Measurements from ENCODE around the gene SUPT20HL2. TPM values are rescaled to one million over a fixed set of nuclear protein-coding genes. Genes with fewer than 3 reads are reported as not detected.

Gene SUPT20HL2
- total and polyA plus RNA-seq, 4 donors: not detected

GRCh38 chrX:24347881-24348280 lies 34.0 kb upstream of the SUPT20HL2 start:
- WGBS: 69% methylated on average over 1 of the region's 1 CpG
- DNase-seq (ENCODE audit: low spot score): no peak

GRCh38 chrX:24343719-24344118 lies 29.9 kb upstream of the SUPT20HL2 start:
- Histone ChIP-seq H3K9ac (ENCODE audit: low read depth in 1 of 2, low read length in 2 of 2) (no peak overlapping the region), H3K27ac (ENCODE audit: low read depth in 1 of 2, low read length in 2 of 2) (no peak overlapping the region), H3K4me1 (ENCODE audit: control insufficient read depth in 4 of 4, insufficient read depth in 4 of 4, low read length in 3 of 4) (no peaks in the 10 kb centered on the region), H3K27me3 (ENCODE audit: control insufficient read depth in 4 of 4, insufficient read depth in 4 of 4, low read length in 3 of 4) (peaks cover 0 to 2% (median 0%) of the 10 kb centered on the region in 4 donors), H3K4me3 (ENCODE audit: low read depth in 1 of 3, low read length in 3 of 3) (no peak overlapping the region), H3K9me3 (ENCODE audit: control insufficient read depth in 4 of 4, low read length in 3 of 4) (no peaks in the 10 kb centered on the region), H3K36me3 (ENCODE audit: control insufficient read depth in 4 of 4, insufficient read depth in 3 of 4, low read depth in 1 of 4, low read length in 3 of 4) (no peaks in the 10 kb centered on the region)
- no peak for DNase-seq (ENCODE audit: low spot score)
- WGBS: 81% methylated on average over 9 of the region's 9 CpGs
- no peak for TF ChIP-seq HNF4A (conservative IDR thresholded peaks at IDR 0.05)
- no peak for TF ChIP-seq ATF3 (IDR thresholded peaks at IDR 0.05)
- no peak for TF ChIP-seq EGR1 (IDR thresholded peaks at IDR 0.05; ENCODE audit: low read depth in 2 of 2)
- TF ChIP-seq JUND (IDR thresholded peaks at IDR 0.05): no peak
- TF ChIP-seq TAF1 (conservative IDR thresholded peaks at IDR 0.05): no peak
- TF ChIP-seq YY1 (IDR thresholded peaks at IDR 0.05): no peak
- no peak for TF ChIP-seq MAX (IDR thresholded peaks at IDR 0.05)
- TF ChIP-seq RXRA (IDR thresholded peaks at IDR 0.05): no peak
- no peak for TF ChIP-seq FOXA2 (IDR thresholded peaks at IDR 0.05)
- no peak for TF ChIP-seq HNF4G (IDR thresholded peaks at IDR 0.05)
- TF ChIP-seq GABPA (IDR thresholded peaks at IDR 0.05 in 1 of 2, conservative IDR thresholded peaks at IDR 0.05 in 1 of 2): no peak
- no peak for TF ChIP-seq SP1 (IDR thresholded peaks at IDR 0.05)
- TF ChIP-seq RAD21 (IDR thresholded peaks at IDR 0.05): no peak

More at GRCh38 chrX:24347881-24348280, 34.0 kb upstream of the SUPT20HL2 start:
- H3K9me3 ChIP-seq (ENCODE audit: control insufficient read depth in 4 of 4, low read length in 3 of 4): no peaks in the 10 kb centered on the region
- H3K36me3 ChIP-seq (ENCODE audit: control insufficient read depth in 4 of 4, insufficient read depth in 3 of 4, low read depth in 1 of 4, low read length in 3 of 4): no peaks in the 10 kb centered on the region
- H3K27me3 ChIP-seq (ENCODE audit: control insufficient read depth in 4 of 4, insufficient read depth in 4 of 4, low read length in 3 of 4): peaks cover 0 to 2% (median 0%) of the 10 kb centered on the region in 4 donors
- no peaks in the 10 kb centered on the region for H3K4me1 ChIP-seq (ENCODE audit: control insufficient read depth in 4 of 4, insufficient read depth in 4 of 4, low read length in 3 of 4)
- no peak for TF ChIP-seq SP1 (IDR thresholded peaks at IDR 0.05)
- no peak for TF ChIP-seq REST (IDR thresholded peaks at IDR 0.05)
- no peak for TF ChIP-seq EGR1 (IDR thresholded peaks at IDR 0.05; ENCODE audit: low read depth in 2 of 2)
- TF ChIP-seq RXRA (IDR thresholded peaks at IDR 0.05): no peak
- TF ChIP-seq MAX (IDR thresholded peaks at IDR 0.05): no peak
- no peak for TF ChIP-seq NR2F2 (IDR thresholded peaks at IDR 0.05)
- no peak for TF ChIP-seq FOXA1 (IDR thresholded peaks at IDR 0.05)
- TF ChIP-seq CTCF (IDR thresholded peaks at IDR 0.05; ENCODE audit: low read depth, low read length, missing input control): no peak
- TF ChIP-seq TAF1 (conservative IDR thresholded peaks at IDR 0.05): no peak
- no peak for TF ChIP-seq FOXA2 (IDR thresholded peaks at IDR 0.05)
- TF ChIP-seq ATF3 (IDR thresholded peaks at IDR 0.05): no peak
- no peak for TF ChIP-seq YY1 (IDR thresholded peaks at IDR 0.05)
- H3K9ac ChIP-seq (ENCODE audit: low read depth in 1 of 2, low read length in 2 of 2): no peak overlapping the region
- H3K4me3 ChIP-seq (ENCODE audit: low read depth in 1 of 3, low read length in 3 of 3): no peak overlapping the region
- H3K27ac ChIP-seq (ENCODE audit: low read depth in 1 of 2, low read length in 2 of 2): no peak overlapping the region

Data from liver (tissue), 9 donors.